Measurements from ENCODE around the gene ACADVL. TPM values are rescaled to one million over a fixed set of nuclear protein-coding genes. Genes with fewer than 3 reads are reported as not detected.
A peak's percentile ranks its signal among the peaks of the same experiment; 100 is the strongest.

ACADVL gene
- total and polyA plus RNA-seq, 2 of the 4 experiments (the other 2 are of a cell fraction) = 139 to 752 TPM

- no TSS peak for BruUV-seq (replicated peaks)
- POLR2A ChIA-PET (ENCODE audit: unreplicated experiment) = no interaction called here
- dilution Hi-C loops (cut with HindIII; ENCODE audit: low sequenced_read_pairs, unreplicated experiment) = no loop called here
Observed at GRCh38 chr17:7240375-7240774, 20.6 kb downstream of the ACADVL start.

More at GRCh38 chr17:7240375-7240774, 20.6 kb downstream of the ACADVL start:
- peaks cover 2% of the 10 kb centered on the region; the same call in 1 of the 2 replicates for H3K9me1 ChIP-seq (ENCODE audit: insufficient read depth, low read length)
- no peak overlapping the region for H2AK5ac ChIP-seq (ENCODE audit: low read depth, low read length)
- no peak for TF ChIP-seq NFE2L2 (IDR thresholded peaks at IDR 0.05; ENCODE audit: low read depth, low read length)
- TF ChIP-seq POLR2A (IDR thresholded peaks at IDR 0.05; ENCODE audit: low read depth, low read length) = no peak
- TF ChIP-seq RCOR1 (IDR thresholded peaks at IDR 0.05; ENCODE audit: insufficient replicate concordance, low read length) = no peak
- TF ChIP-seq, protein P1, sequence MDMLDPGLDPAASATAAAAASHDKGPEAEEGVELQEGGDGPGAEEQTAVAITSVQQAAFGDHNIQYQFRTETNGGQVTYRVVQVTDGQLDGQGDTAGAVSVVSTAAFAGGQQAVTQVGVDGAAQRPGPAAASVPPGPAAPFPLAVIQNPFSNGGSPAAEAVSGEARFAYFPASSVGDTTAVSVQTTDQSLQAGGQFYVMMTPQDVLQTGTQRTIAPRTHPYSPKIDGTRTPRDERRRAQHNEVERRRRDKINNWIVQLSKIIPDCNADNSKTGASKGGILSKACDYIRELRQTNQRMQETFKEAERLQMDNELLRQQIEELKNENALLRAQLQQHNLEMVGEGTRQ (IDR thresholded peaks at IDR 0.05; ENCODE audit: low read depth, low read length) = no peak
- TF ChIP-seq MAZ (IDR thresholded peaks at IDR 0.05; ENCODE audit: borderline replicate concordance, low read depth, low read length) = no peak
- no peak for TF ChIP-seq RAD21 (IDR thresholded peaks at IDR 0.05; ENCODE audit: low read length)
- TF ChIP-seq BHLHE40 (IDR thresholded peaks at IDR 0.05; ENCODE audit: low read depth, low read length) = no peak
- TF ChIP-seq MAFK (IDR thresholded peaks at IDR 0.05; ENCODE audit: low read depth, low read length) = no peak
- TF ChIP-seq CTCF (conservative IDR thresholded peaks at IDR 0.05; ENCODE audit: low read depth, low read length) = no peak
- TF ChIP-seq SMC3 (IDR thresholded peaks at IDR 0.05; ENCODE audit: low read depth, low read length) = no peak
- TF ChIP-seq ELK1 (IDR thresholded peaks at IDR 0.05; ENCODE audit: borderline replicate concordance, low read depth, low read length) = no peak
- TF ChIP-seq FOS (IDR thresholded peaks at IDR 0.05; ENCODE audit: low read depth, low read length) = no peak
- no peak for TF ChIP-seq RFX5 (IDR thresholded peaks at IDR 0.05; ENCODE audit: low read depth, low read length)
- no peak for TF ChIP-seq CEBPB (IDR thresholded peaks at IDR 0.05; ENCODE audit: low read depth, low read length)
- TF ChIP-seq CHD1 (IDR thresholded peaks at IDR 0.05; ENCODE audit: low read depth, low read length) = no peak
- no peak for TF ChIP-seq MXI1 (IDR thresholded peaks at IDR 0.05; ENCODE audit: borderline replicate concordance, low read depth, low read length)
- ATAC-seq (ENCODE audit: low read depth) (no peak), DNase-seq (no peak)
- CTCF ChIA-PET = no interaction called here
- no peak overlapping the region for H3K23ac ChIP-seq (ENCODE audit: low read depth, low read length)
- H3K4ac ChIP-seq (ENCODE audit: low read depth, low read length) = no peak overlapping the region
- H2BK5ac ChIP-seq (ENCODE audit: low read depth, low read length, poor library complexity, severe bottlenecking) = no peak overlapping the region
- H4K8ac ChIP-seq (ENCODE audit: low read depth in 2 of 2, low read length in 2 of 2) = no peak overlapping the region
- intact Hi-C loops (cut with micrococcal nuclease) = no loop called here
- no peak overlapping the region for H2BK20ac ChIP-seq (ENCODE audit: low read depth, low read length)
- peaks cover 10% of the 10 kb centered on the region for H3K4me1 ChIP-seq (ENCODE audit: control insufficient read depth, insufficient read depth, low read length)
- peaks cover 26% of the 10 kb centered on the region for H4K20me1 ChIP-seq (ENCODE audit: insufficient read depth, low read length)
- H3K36me3 ChIP-seq (ENCODE audit: control insufficient read depth, insufficient read depth, low read length) = peaks cover 32% of the 10 kb centered on the region
- H3K79me1 ChIP-seq (ENCODE audit: low read depth in 1 of 2, low read length in 2 of 2) = peaks cover 13 to 54% of the 10 kb centered on the region in 2 experiments
- WGBS, 2 experiments (ENCODE audit: extremely low coverage in 2 of 2, insufficient read length in 1 of 2) = no CpG with 5 or more reads among the region's 4 CpGs
- H3K4me3 ChIP-seq (ENCODE audit: insufficient read depth, low read depth, low read length) = no peak overlapping the region
- H3K27me3 ChIP-seq (ENCODE audit: control insufficient read depth, insufficient read depth, low read length) = no peaks in the 10 kb centered on the region
- H3K9me3 ChIP-seq (ENCODE audit: control insufficient read depth, insufficient read depth, low read length) = no peaks in the 10 kb centered on the region
- in situ Hi-C loops (cut with MboI; ENCODE audit: low sequenced_read_pairs) = loop anchor here (25.0 kb wide), 1 partner anchor 922 kb away; the partner anchor contains the start of genes PER1 and VAMP2
- H2AK9ac ChIP-seq (replicated peaks; ENCODE audit: low read depth, low read length, poor library complexity) = peak overlapping the region; percentile 100
- H3K18ac ChIP-seq (ENCODE audit: low read depth, low read length) = no peak overlapping the region
- no peak overlapping the region for H3K14ac ChIP-seq (replicated peaks; ENCODE audit: low read depth, low read length)
- no peak overlapping the region for H3K56ac ChIP-seq (ENCODE audit: extremely low read depth, insufficient read depth, low read length)
- no peak overlapping the region for H4K91ac ChIP-seq (ENCODE audit: insufficient read depth, low read depth, low read length)
- peak overlapping the region; percentile 93; the same call in 1 of the 2 replicates for H3K4me2 ChIP-seq (ENCODE audit: low read depth, low read length)
- no peak overlapping the region for H2AFZ ChIP-seq (replicated peaks; ENCODE audit: low read length, poor library complexity)
- no peak overlapping the region for H2BK15ac ChIP-seq (ENCODE audit: low read depth, low read length)
- no peak overlapping the region for H4K5ac ChIP-seq (ENCODE audit: low read depth, low read length)
- H2BK120ac ChIP-seq (ENCODE audit: low read depth, low read length) = no peak overlapping the region
- H3K27ac ChIP-seq (ENCODE audit: insufficient read depth, low read length) = no peak overlapping the region
- H3K9ac ChIP-seq (ENCODE audit: low read depth, low read length) = no peak overlapping the region

Measured in IMR-90 (cell line).